Upper lobe of right lung (tissue), 1 donor: ENCODE measurements around the gene UTF1. TPM values are rescaled to one million over a fixed set of nuclear protein-coding genes. Genes with fewer than 3 reads are reported as not detected.

Experiments
- ATAC-seq: fragments of 200-7000 bp; cut with Tn5 transposase; one replicate; pipeline ENCODE4 v1.9.1; 2020; ENCODE audit warnings: mild to moderate bottlenecking, moderate library complexity
- DNase-seq: peaks from one replicate; pipeline ENCODE4 v3.0.0-alpha.2; 2020
- H3K27ac ChIP-seq: fragments of 200-600 bp; one replicate; pipeline ENCODE4 v1.8.0; 2022
- H3K27me3 ChIP-seq: fragments of 200-600 bp; one replicate; pipeline ENCODE4 v1.8.0; 2022; ENCODE audit warnings: mild to moderate bottlenecking
- H3K36me3 ChIP-seq: fragments of 200-600 bp; one replicate; pipeline ENCODE4 v1.8.0; 2022
- H3K4me1 ChIP-seq: fragments of 200-600 bp; one replicate; pipeline ENCODE4 v1.8.0; 2022
- H3K4me3 ChIP-seq: fragments of 200-600 bp; one replicate; pipeline ENCODE4 v1.8.0; 2022; ENCODE audit warnings: mild to moderate bottlenecking
- H3K9me3 ChIP-seq: fragments of 200-600 bp; one replicate; pipeline ENCODE4 v1.8.0; 2022
- CTCF ChIP-seq: fragments of 200-600 bp; IDR thresholded peaks from one replicate; pipeline ENCODE4 v1.8.0; 2022; ENCODE audit warnings: antibody characterized with exemption
- intact Hi-C: fragments of 100-400 bp; cut with DNase I; formaldehyde crosslinking; loops from one replicate; pipeline ENCODE4 v1.11.0; 2022
- total RNA-seq: library from RNA; stranded (reverse); fragmentation: NEBNext Ultra II Directional; extraction: Animal tissue kit (Norgen Biotek cat#: 25700); gene quantifications from one replicate; pipeline ENCODE4 v1.2.1, GENCODE V29; 2021
- donor health status: DM: no; HTN: yes; CAD: no; lungs with severe emphysema.

Gene UTF1
- total RNA-seq, 1 donor from 2014 or later: not detected

- H3K27me3 ChIP-seq: no peaks in the 10 kb centered on the region
- H3K9me3 ChIP-seq: no peaks in the 10 kb centered on the region
- intact Hi-C loops: no loop called here
- ATAC-seq: no peak
- no peak for DNase-seq
- no peaks in the 10 kb centered on the region for H3K36me3 ChIP-seq
- no peak overlapping the region for H3K27ac ChIP-seq
- no peak for TF ChIP-seq CTCF
- H3K4me3 ChIP-seq: no peak overlapping the region
- no peaks in the 10 kb centered on the region for H3K4me1 ChIP-seq
Measured at GRCh38 chr10:133208466-133208865, 21.6 kb upstream of the UTF1 start.

DNA sequence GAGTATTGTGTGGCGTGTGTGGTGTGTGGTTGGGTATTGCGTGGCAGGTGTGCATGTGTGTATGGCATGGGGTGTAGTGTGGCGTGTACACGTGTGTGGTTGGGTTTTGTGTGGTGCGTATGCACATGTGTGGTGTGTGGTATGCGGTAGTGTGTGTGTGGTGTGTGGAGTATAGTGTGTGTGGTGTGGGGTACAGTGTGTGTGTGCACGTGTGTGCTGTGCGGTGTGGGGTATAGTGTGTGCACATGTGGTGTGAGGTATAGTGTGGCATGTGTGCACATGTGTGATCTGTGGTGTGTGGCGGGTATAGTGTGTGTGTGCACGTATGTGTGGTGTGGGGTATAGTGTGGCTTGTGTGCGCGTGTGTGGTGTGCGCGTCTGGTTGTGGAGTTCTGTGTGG lies 20.9 kb upstream of the UTF1 start:
- TF ChIP-seq CTCF: no peak

GRCh38 chr10:133209641-133210040 lies 20.4 kb upstream of the UTF1 start:
- Histone ChIP-seq H3K4me1 (no peaks in the 10 kb centered on the region), H3K9me3 (no peaks in the 10 kb centered on the region), H3K4me3 (no peak overlapping the region), H3K36me3 (no peaks in the 10 kb centered on the region), H3K27ac (no peak overlapping the region), H3K27me3 (no peaks in the 10 kb centered on the region)
- no peak for ATAC-seq
- TF ChIP-seq CTCF: no peak
- DNase-seq: no peak
- intact Hi-C loops: no loop called here

More for the DNA sequence above, 20.9 kb upstream of the UTF1 start:
- intact Hi-C loops: no loop called here
- Histone ChIP-seq H3K27ac (no peak overlapping the region), H3K9me3 (no peaks in the 10 kb centered on the region), H3K27me3 (no peaks in the 10 kb centered on the region), H3K36me3 (no peaks in the 10 kb centered on the region), H3K4me3 (no peak overlapping the region), H3K4me1 (no peaks in the 10 kb centered on the region)
- ATAC-seq: no peak
- no peak for DNase-seq

DNA sequence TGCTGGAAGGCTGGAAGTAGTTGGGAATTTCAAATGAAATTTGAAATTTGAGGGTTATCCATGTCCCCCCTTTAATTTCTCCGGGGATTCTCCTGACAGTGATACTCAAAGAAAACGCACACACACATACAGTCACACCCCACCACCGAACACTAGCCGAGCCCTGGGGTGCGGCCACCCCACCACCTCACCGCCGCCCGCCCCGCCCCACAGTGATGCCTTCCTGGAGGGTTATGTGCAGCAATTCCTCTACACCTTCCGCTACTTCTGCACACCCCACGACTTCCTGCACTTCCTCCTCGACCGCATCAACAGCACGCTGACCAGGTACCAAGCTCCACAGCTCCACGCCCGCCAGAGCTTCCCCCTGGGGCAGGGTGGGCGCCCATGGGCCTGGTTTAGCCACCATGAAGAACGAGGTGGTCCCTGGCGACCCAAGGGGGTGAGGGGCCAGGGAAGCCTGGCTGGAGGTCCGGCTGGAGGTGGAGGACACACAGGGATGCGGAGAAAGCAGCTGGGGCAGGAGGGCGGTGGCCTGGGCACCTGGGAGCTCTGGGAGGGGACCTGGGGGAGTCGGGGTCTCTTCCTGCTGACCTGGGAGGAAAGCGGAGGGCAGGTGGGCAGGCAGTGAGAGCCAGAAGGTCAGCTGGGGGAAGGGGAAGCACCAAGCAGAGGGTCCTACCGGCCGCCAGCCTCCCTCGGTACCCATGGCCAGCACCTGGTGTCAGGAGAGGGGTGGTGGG lies 19.4 kb upstream of the UTF1 start:
- H3K4me3 ChIP-seq: no peak overlapping the region
- intact Hi-C loops: no loop called here
- H3K4me1 ChIP-seq: no peaks in the 10 kb centered on the region
- no peaks in the 10 kb centered on the region for H3K9me3 ChIP-seq
- no peak for ATAC-seq
- no peak overlapping the region for H3K27ac ChIP-seq
- no peaks in the 10 kb centered on the region for H3K36me3 ChIP-seq
- no peak for DNase-seq
- H3K27me3 ChIP-seq: no peaks in the 10 kb centered on the region
- no peak for TF ChIP-seq CTCF

GRCh38 chr10:133211141-133211830 lies 18.7 kb upstream of the UTF1 start:
- no peak for DNase-seq
- no peak overlapping the region for H3K27ac ChIP-seq
- ATAC-seq: no peak
- intact Hi-C loops: no loop called here
- no peak for TF ChIP-seq CTCF
- no peaks in the 10 kb centered on the region for H3K4me1 ChIP-seq
- H3K27me3 ChIP-seq: no peaks in the 10 kb centered on the region
- no peaks in the 10 kb centered on the region for H3K9me3 ChIP-seq
- no peaks in the 10 kb centered on the region for H3K36me3 ChIP-seq
- no peak overlapping the region for H3K4me3 ChIP-seq
